Measurements from ENCODE around the gene INPP5B. TPM values are rescaled to one million over a fixed set of nuclear protein-coding genes. Genes with fewer than 3 reads are reported as not detected.

The INPP5B gene
- total RNA-seq (10 to 100 TPM in 3 of 5 donors, 1 to 10 TPM in 2; 8.4 to 56.7 (median 12.2) TPM), polyA plus RNA-seq (10 to 100 TPM in 1 of 3 donors, 1 to 10 TPM in 2; 7.2 to 10.1 (median 7.3) TPM)
- long read RNA-seq, donor 1, partial matches to known transcripts: 0 of 1 reads
- long read RNA-seq, donor 1, other reads (novel, unspliced or antisense): 0 of 1 reads
- long read RNA-seq, donor 2, partial matches to known transcripts: 0 of 1 reads
- long read RNA-seq, donor 2, other reads (novel, unspliced or antisense): 0 of 1 reads
- long read RNA-seq, donor 3, partial matches to known transcripts: 0 of 1 reads
- long read RNA-seq, donor 3, other reads (novel, unspliced or antisense): 0 of 1 reads
- long read RNA-seq, donor 4: 0 reads
- long read RNA-seq, donor 5: 0 reads
- long read RNA-seq, donor 6: 0 reads
- long read RNA-seq, donor 7: 0 reads
- long read RNA-seq, donor 8, partial matches to known transcripts: 0 of 1 reads
- long read RNA-seq, donor 8, other reads (novel, unspliced or antisense): 0 of 1 reads
- long read RNA-seq, donor 9: 0 reads
- long read RNA-seq, donor 10: 0 reads

DNA sequence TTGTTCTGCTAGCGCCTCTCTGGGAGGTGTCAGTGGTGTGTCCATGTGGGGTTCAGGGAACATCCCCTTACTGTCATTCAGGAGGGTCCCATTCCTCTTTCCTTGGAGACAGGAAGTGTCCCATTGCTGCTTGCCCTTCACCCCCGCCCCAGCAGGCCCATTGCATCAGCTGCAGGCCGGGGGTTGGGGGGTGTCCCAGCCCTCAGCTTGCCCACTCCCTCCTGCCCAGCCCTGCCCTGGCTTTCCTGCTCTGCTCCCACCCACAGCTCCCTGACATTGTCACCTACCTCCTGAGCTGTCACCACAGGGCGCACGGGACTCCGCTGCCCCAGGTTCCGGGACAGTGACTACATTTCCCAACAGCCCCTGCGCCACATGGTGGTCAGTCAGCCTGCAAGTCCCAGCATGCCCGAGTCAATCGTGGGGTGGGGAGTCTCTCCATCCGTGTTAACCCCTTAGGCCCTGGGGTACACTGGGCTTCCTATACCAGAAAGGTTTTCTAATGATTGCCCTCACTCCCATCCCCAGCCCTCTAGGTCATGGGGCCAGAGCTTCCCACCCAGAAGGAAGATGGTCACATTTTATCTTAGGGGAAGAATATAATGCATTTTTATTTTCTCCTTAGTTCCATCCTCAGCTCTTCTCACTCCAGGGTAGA is at the start of gene INPP5B:
Gene INPP5B (minus strand): TSS at position 351 of the 658 bp plus-strand sequence. CDS start 745 bp downstream, outside the sequence.
- TF ChIP-seq, protein P1, sequence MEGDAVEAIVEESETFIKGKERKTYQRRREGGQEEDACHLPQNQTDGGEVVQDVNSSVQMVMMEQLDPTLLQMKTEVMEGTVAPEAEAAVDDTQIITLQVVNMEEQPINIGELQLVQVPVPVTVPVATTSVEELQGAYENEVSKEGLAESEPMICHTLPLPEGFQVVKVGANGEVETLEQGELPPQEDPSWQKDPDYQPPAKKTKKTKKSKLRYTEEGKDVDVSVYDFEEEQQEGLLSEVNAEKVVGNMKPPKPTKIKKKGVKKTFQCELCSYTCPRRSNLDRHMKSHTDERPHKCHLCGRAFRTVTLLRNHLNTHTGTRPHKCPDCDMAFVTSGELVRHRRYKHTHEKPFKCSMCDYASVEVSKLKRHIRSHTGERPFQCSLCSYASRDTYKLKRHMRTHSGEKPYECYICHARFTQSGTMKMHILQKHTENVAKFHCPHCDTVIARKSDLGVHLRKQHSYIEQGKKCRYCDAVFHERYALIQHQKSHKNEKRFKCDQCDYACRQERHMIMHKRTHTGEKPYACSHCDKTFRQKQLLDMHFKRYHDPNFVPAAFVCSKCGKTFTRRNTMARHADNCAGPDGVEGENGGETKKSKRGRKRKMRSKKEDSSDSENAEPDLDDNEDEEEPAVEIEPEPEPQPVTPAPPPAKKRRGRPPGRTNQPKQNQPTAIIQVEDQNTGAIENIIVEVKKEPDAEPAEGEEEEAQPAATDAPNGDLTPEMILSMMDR (IDR thresholded peaks at IDR 0.05): peak in 3 of 7 experiments; percentile 21 to 35 (median 31)
- TF ChIP-seq EP300 (IDR thresholded peaks at IDR 0.05): no peak
- peak; percentile 86 to 93 (median 87) for TF ChIP-seq POLR2AphosphoS5 (IDR thresholded peaks at IDR 0.05)
- TF ChIP-seq POLR2A (IDR thresholded peaks at IDR 0.05): no peak
- H3K4me1 ChIP-seq: peaks cover 9 to 35% (median 25%) of the 10 kb centered on the region in 4 donors
- H3K4me3 ChIP-seq: peak within 1 kb of the TSS; percentile 77 to 89 (median 84)
- no peaks in the 10 kb centered on the region for H3K27me3 ChIP-seq
- peak; percentile 89 to 96 for DNase-seq
- H3K9me3 ChIP-seq: no peaks in the 10 kb centered on the region
- WGBS, 5 donors: 1 to 10% (median 5%) methylated on average over 10 to 11 of the region's 11 CpGs
- peak within 1 kb of the TSS; percentile 79 to 95 (median 91) for H3K27ac ChIP-seq
- intact Hi-C loops (cut with DNase I; ENCODE audit: low total_unique reads): no loop called here
- H3K36me3 ChIP-seq: peaks cover 6 to 33% (median 32%) of the 10 kb centered on the region in 4 donors

DNA sequence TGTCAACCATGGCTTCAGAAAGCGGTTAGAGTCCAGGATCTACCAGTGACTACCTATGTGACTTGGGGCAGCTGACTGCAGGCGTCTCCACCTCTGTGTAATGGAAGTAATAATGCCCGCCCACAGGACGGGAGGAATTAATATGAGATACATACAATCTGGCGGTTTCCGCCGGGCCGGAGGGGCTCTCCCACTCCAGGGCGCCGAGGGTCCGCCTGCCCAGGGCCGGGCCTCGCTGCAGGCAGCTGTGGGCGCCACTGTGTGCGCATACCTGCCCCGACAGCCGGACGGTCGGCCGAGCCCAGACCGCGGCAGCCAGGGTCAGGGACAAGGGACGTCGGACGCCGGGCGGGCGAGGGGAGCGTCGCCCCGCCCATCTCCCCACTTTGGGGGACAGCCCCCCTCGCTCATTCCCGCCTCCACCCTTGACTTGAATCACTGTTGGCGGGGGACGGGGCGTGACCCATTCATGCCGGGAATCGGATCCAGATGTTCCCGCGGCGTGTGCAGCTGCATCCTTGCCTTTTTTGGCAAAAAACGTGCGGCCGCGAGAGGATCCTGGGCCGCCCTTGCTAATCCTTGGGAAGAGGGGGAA is 49.0 kb upstream of the INPP5B start:
- Histone ChIP-seq H3K36me3 (peaks cover 0 to 21% (median 19%) of the 10 kb centered on the region in 4 donors), H3K4me1 (peaks cover 46 to 67% (median 55%) of the 10 kb centered on the region in 4 donors), H3K27ac (peak overlapping the region; percentile 74 to 94 (median 92)), H3K9me3 (no peaks in the 10 kb centered on the region), H3K4me3 (peak overlapping the region; percentile 42 to 61 (median 55)), H3K27me3 (no peaks in the 10 kb centered on the region)
- intact Hi-C loops (cut with DNase I; ENCODE audit: low total_unique reads): no loop called here
- no peak for TF ChIP-seq POLR2A (IDR thresholded peaks at IDR 0.05)
- TF ChIP-seq, protein P1 (IDR thresholded peaks at IDR 0.05): no peak
- peak; percentile 50 to 81 (median 61) for TF ChIP-seq POLR2AphosphoS5 (IDR thresholded peaks at IDR 0.05)
- peak; percentile 72 for TF ChIP-seq EP300 (IDR thresholded peaks at IDR 0.05)
- 3 to 13% (median 8%) methylated on average over 26 to 46 of the region's 46 CpGs for WGBS, 5 donors
- peak; percentile 51 to 95 for DNase-seq

DNA sequence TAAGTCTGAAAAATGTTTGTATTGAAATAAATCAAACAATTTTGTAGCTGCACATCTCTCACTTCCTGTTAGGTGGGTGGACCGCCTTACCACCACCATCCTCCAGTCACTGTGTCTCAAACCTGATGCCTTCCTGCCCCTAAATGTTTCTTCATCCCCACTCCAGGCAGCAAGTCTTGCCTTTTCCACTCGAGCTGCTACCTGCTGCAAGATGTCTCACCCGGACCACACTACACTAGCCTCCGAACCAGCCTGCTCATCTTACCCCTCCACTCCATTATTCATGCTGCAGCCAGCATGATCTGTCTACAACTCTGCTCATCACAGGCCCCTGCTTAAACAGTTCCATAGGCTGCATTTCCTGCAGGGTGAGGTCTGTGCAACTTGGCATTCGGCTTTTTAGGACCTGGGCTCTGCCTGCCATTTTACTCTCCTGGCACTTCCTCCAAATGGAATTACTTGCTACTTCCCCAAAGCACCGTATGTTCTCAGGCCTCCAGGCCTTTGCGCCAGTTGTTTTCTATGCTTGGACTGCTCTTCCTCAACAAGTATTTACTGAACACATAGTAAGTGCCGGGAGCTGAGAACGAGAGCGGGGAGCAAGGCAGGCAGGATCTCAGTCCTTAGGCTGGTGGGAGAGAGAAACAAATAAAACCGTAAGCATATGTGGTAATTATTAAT is 48.2 kb upstream of the INPP5B start:
- TF ChIP-seq POLR2AphosphoS5 (IDR thresholded peaks at IDR 0.05) (no peak), POLR2A (IDR thresholded peaks at IDR 0.05) (no peak)
- Histone ChIP-seq H3K9me3 (no peaks in the 10 kb centered on the region), H3K4me1 (peaks cover 43 to 67% (median 52%) of the 10 kb centered on the region in 4 donors), H3K4me3 (peak overlapping the region; percentile 42 to 61 (median 55)), H3K36me3 (peaks cover 0 to 21% (median 19%) of the 10 kb centered on the region in 4 donors), H3K27ac (peak overlapping the region; percentile 65 to 94 (median 89)), H3K27me3 (no peaks in the 10 kb centered on the region)
- intact Hi-C loops (cut with DNase I; ENCODE audit: low total_unique reads): no loop called here
- WGBS, 5 donors: 39 to 43% (median 40%) methylated on average over 11 of the region's 11 CpGs
- peak in 1 of 2 donors; percentile 34 for DNase-seq

DNA sequence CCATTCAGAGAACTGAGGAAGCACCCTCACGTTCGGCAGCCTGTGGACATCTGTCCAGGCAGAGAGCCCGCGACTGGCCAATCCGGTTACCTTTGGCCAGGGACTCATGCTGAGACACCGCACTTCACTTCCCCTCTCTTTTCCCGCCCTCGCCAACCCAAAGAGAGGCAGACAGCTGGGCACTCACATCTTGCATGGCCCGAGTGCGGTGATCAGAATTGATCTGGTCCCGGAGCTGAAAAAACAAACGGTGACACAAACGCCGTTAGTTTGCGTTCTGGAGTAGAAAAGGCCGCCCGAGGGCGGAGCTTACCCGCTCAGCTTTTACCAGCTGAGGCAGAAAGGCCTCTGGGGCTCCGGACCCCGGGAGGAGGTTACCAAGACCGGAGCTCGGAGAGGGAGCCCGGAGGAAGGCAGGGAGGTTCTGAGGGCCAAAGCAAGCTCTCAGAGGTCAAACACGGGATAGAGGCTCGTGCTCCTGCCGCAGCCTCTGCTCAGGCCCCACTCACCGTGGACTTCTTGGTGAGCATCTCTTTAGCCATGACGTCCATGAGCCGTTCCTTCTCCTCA is 42.6 kb upstream of the INPP5B start:
- intact Hi-C loops (cut with DNase I; ENCODE audit: low total_unique reads): no loop called here
- 0 to 1% (median 1%) methylated on average over 25 to 30 of the region's 30 CpGs for WGBS, 5 donors
- Histone ChIP-seq H3K9me3 (no peaks in the 10 kb centered on the region), H3K27ac (peak overlapping the region; percentile 52 to 87 (median 77)), H3K36me3 (peaks cover 30 to 36% (median 34%) of the 10 kb centered on the region in 4 donors), H3K4me1 (peaks cover 17 to 29% (median 21%) of the 10 kb centered on the region in 4 donors), H3K4me3 (peak overlapping the region; percentile 71 to 99 (median 88)), H3K27me3 (no peaks in the 10 kb centered on the region)
- peak in 1 of 2 donors; percentile 57 for DNase-seq
- TF ChIP-seq POLR2AphosphoS5 (IDR thresholded peaks at IDR 0.05): no peak
- no peak for TF ChIP-seq EP300 (IDR thresholded peaks at IDR 0.05)
- no peak for TF ChIP-seq POLR2A (IDR thresholded peaks at IDR 0.05)
- TF ChIP-seq, protein P1 (IDR thresholded peaks at IDR 0.05): no peak
